ENCODE measurements around the gene LGALS3.

The LGALS3 gene

DNA sequence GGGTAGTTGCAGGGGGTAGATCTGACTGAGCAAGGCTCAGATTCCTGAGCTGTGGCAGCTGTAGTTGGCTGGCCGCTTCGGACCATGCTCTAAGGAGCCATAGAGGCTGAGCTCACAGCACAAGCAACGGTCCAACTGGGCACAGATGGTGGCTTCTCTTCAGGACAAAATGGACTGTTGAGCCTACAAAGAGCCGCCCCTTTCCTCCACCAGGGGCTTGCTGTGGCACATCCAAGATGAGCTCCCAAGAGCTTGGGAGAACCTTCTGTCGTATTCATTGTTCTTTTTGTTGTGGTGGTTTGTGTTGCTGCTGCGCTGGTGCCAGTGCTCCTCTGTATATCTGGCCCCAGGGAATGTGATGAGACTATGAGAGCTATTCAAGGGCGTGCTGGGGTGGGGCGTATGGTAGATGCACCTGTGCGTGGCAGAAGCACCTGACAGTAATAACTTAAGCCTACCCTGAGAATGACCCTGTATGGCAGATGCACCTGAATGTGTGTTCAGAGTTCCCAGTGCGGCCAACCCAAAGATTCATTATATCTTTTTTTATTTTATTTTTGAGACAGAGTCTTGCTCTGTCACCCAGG lies 17.8 kb upstream of the LGALS3 start:
- peaks cover 4% of the 10 kb centered on the region for H3K4me1 ChIP-seq
- H3K36me3 ChIP-seq (ENCODE audit: control insufficient read depth, insufficient read depth, low read length), result no peaks in the 10 kb centered on the region
- no peaks in the 10 kb centered on the region for H3K27me3 ChIP-seq (ENCODE audit: control insufficient read depth, insufficient read depth, low read length)
- no peak overlapping the region for H3K27ac ChIP-seq
- no peak overlapping the region for H3K4me2 ChIP-seq (ENCODE audit: low read length)
- no peaks in the 10 kb centered on the region for H3K9me3 ChIP-seq (ENCODE audit: control insufficient read depth, low read length)
- no peaks in the 10 kb centered on the region for H3K79me2 ChIP-seq
- TF ChIP-seq CTCF (IDR thresholded peaks at IDR 0.05), result no peak
- no peak overlapping the region for H2AFZ ChIP-seq
- no peak overlapping the region for H3K9ac ChIP-seq
- no peak overlapping the region for H3K4me3 ChIP-seq (ENCODE audit: low read depth, low read length)

- Histone ChIP-seq H3K4me3 (ENCODE audit: low read depth, low read length) (no peak overlapping the region), H3K4me2 (ENCODE audit: low read length) (no peak overlapping the region), H3K36me3 (ENCODE audit: control insufficient read depth, insufficient read depth, low read length) (no peaks in the 10 kb centered on the region), H3K9me3 (ENCODE audit: control insufficient read depth, low read length) (no peaks in the 10 kb centered on the region), H3K79me2 (no peaks in the 10 kb centered on the region), H3K27me3 (ENCODE audit: control insufficient read depth, insufficient read depth, low read length) (no peaks in the 10 kb centered on the region), H3K9ac (no peak overlapping the region), H3K4me1 (peaks cover 7% of the 10 kb centered on the region), H2AFZ (no peak overlapping the region), H3K27ac (no peak overlapping the region)
- TF ChIP-seq CTCF (IDR thresholded peaks at IDR 0.05), result no peak
These were observed 14.3 kb upstream of the LGALS3 start for GRCh38 chr14:55114720-55115119.

DNA sequence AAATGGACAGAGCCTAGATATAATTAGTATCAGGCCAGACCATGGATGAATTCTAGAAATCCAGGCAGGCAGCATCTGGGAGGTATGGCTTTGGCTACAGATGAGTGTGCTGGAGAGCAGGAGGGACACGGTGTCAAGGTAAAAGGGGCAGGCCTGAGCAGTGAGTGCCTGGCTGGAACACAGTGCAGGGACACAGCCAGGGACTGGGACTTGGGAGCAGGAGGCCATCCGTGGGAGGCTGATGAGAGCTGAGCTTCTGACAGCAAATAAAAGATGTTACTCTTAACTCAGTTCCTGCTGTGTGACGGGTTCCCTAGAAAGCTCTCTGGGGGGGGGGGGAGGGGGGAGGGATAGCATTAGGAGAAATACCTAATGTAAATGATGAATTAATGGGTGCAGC lies 13.6 kb upstream of the LGALS3 start:
- Histone ChIP-seq H3K36me3 (ENCODE audit: control insufficient read depth, insufficient read depth, low read length) (no peaks in the 10 kb centered on the region), H3K9me3 (ENCODE audit: control insufficient read depth, low read length) (no peaks in the 10 kb centered on the region), H3K9ac (no peak overlapping the region), H2AFZ (no peak overlapping the region), H3K27me3 (ENCODE audit: control insufficient read depth, insufficient read depth, low read length) (no peaks in the 10 kb centered on the region), H3K4me2 (ENCODE audit: low read length) (no peak overlapping the region), H3K4me1 (peaks cover 7% of the 10 kb centered on the region), H3K27ac (no peak overlapping the region), H3K4me3 (ENCODE audit: low read depth, low read length) (no peak overlapping the region), H3K79me2 (no peaks in the 10 kb centered on the region)
- TF ChIP-seq CTCF (IDR thresholded peaks at IDR 0.05), result no peak

- Histone ChIP-seq H2AFZ (no peak overlapping the region), H3K79me2 (no peaks in the 10 kb centered on the region), H3K27ac (no peak overlapping the region), H3K9me3 (ENCODE audit: control insufficient read depth, low read length) (no peaks in the 10 kb centered on the region), H3K4me2 (ENCODE audit: low read length) (no peak overlapping the region), H3K36me3 (ENCODE audit: control insufficient read depth, insufficient read depth, low read length) (no peaks in the 10 kb centered on the region), H3K4me1 (peaks cover 7% of the 10 kb centered on the region), H3K9ac (no peak overlapping the region), H3K4me3 (ENCODE audit: low read depth, low read length) (no peak overlapping the region), H3K27me3 (ENCODE audit: control insufficient read depth, insufficient read depth, low read length) (no peaks in the 10 kb centered on the region)
- TF ChIP-seq CTCF (IDR thresholded peaks at IDR 0.05), result no peak
These were observed 13.2 kb upstream of the LGALS3 start for GRCh38 chr14:55115861-55116245.

GRCh38 chr14:55116246-55117030 lies 12.6 kb upstream of the LGALS3 start:
- Histone ChIP-seq H3K27ac (no peak overlapping the region), H3K4me1 (peaks cover 7% of the 10 kb centered on the region), H3K4me2 (ENCODE audit: low read length) (no peak overlapping the region)

More at GRCh38 chr14:55116246-55117030, 12.6 kb upstream of the LGALS3 start:
- no peaks in the 10 kb centered on the region for H3K36me3 ChIP-seq (ENCODE audit: control insufficient read depth, insufficient read depth, low read length)
- TF ChIP-seq CTCF (IDR thresholded peaks at IDR 0.05), result no peak
- H3K4me3 ChIP-seq (ENCODE audit: low read depth, low read length), result no peak overlapping the region
- H2AFZ ChIP-seq, result no peak overlapping the region
- H3K27me3 ChIP-seq (ENCODE audit: control insufficient read depth, insufficient read depth, low read length), result no peaks in the 10 kb centered on the region
- H3K9me3 ChIP-seq (ENCODE audit: control insufficient read depth, low read length), result no peaks in the 10 kb centered on the region
- no peak overlapping the region for H3K9ac ChIP-seq
- no peaks in the 10 kb centered on the region for H3K79me2 ChIP-seq
